ENCODE data around the gene PAFAH1B1.

DNA sequence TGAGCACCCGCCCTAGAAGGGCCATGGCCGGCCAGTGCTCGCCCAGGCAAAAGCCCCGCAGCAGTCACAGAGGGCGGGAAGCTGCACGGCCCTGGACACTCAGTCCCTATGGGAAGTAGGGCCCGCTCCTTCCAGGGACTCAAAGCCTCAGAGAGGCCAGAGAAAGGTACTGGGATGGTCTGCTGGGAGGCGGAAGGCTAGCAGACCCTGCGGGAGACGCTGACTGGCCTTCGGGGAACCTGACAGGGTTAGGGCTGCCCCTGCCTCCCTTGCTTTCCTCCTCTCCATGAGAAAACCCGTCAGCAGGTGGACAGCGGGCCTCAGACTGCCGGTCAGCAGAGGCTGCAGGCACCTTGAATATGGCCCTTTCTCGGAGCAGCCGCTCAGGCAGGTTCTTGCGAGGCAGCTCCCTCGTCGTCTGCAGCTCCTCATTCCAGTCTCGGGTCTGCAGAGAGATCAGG lies 106.6 kb downstream of the PAFAH1B1 start:
- TF ChIP-seq, protein P1, sequence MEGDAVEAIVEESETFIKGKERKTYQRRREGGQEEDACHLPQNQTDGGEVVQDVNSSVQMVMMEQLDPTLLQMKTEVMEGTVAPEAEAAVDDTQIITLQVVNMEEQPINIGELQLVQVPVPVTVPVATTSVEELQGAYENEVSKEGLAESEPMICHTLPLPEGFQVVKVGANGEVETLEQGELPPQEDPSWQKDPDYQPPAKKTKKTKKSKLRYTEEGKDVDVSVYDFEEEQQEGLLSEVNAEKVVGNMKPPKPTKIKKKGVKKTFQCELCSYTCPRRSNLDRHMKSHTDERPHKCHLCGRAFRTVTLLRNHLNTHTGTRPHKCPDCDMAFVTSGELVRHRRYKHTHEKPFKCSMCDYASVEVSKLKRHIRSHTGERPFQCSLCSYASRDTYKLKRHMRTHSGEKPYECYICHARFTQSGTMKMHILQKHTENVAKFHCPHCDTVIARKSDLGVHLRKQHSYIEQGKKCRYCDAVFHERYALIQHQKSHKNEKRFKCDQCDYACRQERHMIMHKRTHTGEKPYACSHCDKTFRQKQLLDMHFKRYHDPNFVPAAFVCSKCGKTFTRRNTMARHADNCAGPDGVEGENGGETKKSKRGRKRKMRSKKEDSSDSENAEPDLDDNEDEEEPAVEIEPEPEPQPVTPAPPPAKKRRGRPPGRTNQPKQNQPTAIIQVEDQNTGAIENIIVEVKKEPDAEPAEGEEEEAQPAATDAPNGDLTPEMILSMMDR (IDR thresholded peaks at IDR 0.05; ENCODE audit: low read depth, low read length) = no peak
- no peak for TF ChIP-seq EZH2phosphoT487 (IDR thresholded peaks at IDR 0.05; ENCODE audit: low read depth)

Measured in OCI-LY3 (cell line).